ENCODE data around the gene STRIP2.
"Not testable (repeated sequence)": the region's sequence is repeated elsewhere in the genome, so short reads cannot be mapped to it uniquely, and the experiment has no call there.

STRIP2 gene

GRCh38 chr7:129443612-129444011, 9.4 kb downstream of the STRIP2 start:
- Histone ChIP-seq H3K27me3 (ENCODE audit: low read depth, low read length) (no peaks in the 10 kb centered on the region), H3K4me3 (ENCODE audit: low read depth in 1 of 2, low read length in 2 of 2) (no peak overlapping the region), H3K36me3 (ENCODE audit: control insufficient read depth in 1 of 2, insufficient read depth in 2 of 2, low read length in 2 of 2) (no peaks in the 10 kb centered on the region), H3K4me1 (ENCODE audit: control insufficient read depth in 1 of 2, insufficient read depth in 2 of 2, low read length in 2 of 2) (no peaks in the 10 kb centered on the region), H3K9me3 (ENCODE audit: control insufficient read depth in 1 of 2, low read length in 2 of 2) (peaks cover 0 to 7% of the 10 kb centered on the region in 2 donors), H3K27ac (ENCODE audit: low read length) (no peak overlapping the region)

DNA sequence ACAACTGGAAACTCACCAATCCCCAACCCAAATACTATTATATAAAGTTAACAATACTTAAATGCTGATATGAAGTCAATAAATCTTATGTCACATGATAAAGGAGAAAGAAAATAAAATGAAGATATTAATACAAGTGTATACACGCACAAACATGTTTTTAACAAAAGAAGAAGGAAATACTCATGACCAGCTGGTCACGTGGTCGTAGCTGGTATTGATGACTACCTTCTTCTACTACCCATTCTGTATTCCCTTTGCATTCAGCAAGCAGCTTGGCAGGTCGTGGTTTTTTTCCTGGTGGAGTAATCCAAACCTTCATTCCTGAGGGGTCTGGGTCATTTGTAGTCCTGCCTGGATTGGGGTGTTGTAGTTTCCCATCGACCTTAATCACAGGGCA, 10.5 kb downstream of the STRIP2 start:
- H3K27ac ChIP-seq (ENCODE audit: low read length); H3K9me3 ChIP-seq (ENCODE audit: control insufficient read depth in 1 of 2, low read length in 2 of 2); H3K27me3 ChIP-seq (ENCODE audit: low read depth, low read length); H3K4me3 ChIP-seq (ENCODE audit: low read depth in 1 of 2, low read length in 2 of 2); H3K36me3 ChIP-seq (ENCODE audit: control insufficient read depth in 1 of 2, insufficient read depth in 2 of 2, low read length in 2 of 2); H3K4me1 ChIP-seq (ENCODE audit: control insufficient read depth in 1 of 2, insufficient read depth in 2 of 2, low read length in 2 of 2): not testable (repeated sequence)

- not testable (repeated sequence) for H3K36me3 ChIP-seq (ENCODE audit: control insufficient read depth in 1 of 2, insufficient read depth in 2 of 2, low read length in 2 of 2); H3K27ac ChIP-seq (ENCODE audit: low read length); H3K4me1 ChIP-seq (ENCODE audit: control insufficient read depth in 1 of 2, insufficient read depth in 2 of 2, low read length in 2 of 2); H3K9me3 ChIP-seq (ENCODE audit: control insufficient read depth in 1 of 2, low read length in 2 of 2); H3K4me3 ChIP-seq (ENCODE audit: low read depth in 1 of 2, low read length in 2 of 2); H3K27me3 ChIP-seq (ENCODE audit: low read depth, low read length)
These were observed 12.7 kb downstream of the STRIP2 start for GRCh38 chr7:129446925-129447324.

- H3K36me3 ChIP-seq (ENCODE audit: control insufficient read depth in 1 of 2, insufficient read depth in 2 of 2, low read length in 2 of 2); H3K9me3 ChIP-seq (ENCODE audit: control insufficient read depth in 1 of 2, low read length in 2 of 2): not testable (repeated sequence)
These were observed 13.2 kb downstream of the STRIP2 start for GRCh38 chr7:129447445-129447844.

GRCh38 chr7:129448608-129449007, 14.4 kb downstream of the STRIP2 start:
- not testable (repeated sequence) for H3K27ac ChIP-seq (ENCODE audit: low read length); H3K9me3 ChIP-seq (ENCODE audit: control insufficient read depth in 1 of 2, low read length in 2 of 2); H3K27me3 ChIP-seq (ENCODE audit: low read depth, low read length); H3K36me3 ChIP-seq (ENCODE audit: control insufficient read depth in 1 of 2, insufficient read depth in 2 of 2, low read length in 2 of 2); H3K4me1 ChIP-seq (ENCODE audit: control insufficient read depth in 1 of 2, insufficient read depth in 2 of 2, low read length in 2 of 2); H3K4me3 ChIP-seq (ENCODE audit: low read depth in 1 of 2, low read length in 2 of 2)

More at GRCh38 chr7:129447445-129447844, 13.2 kb downstream of the STRIP2 start:
- H3K27me3 ChIP-seq (ENCODE audit: low read depth, low read length); H3K4me3 ChIP-seq (ENCODE audit: low read depth in 1 of 2, low read length in 2 of 2); H3K27ac ChIP-seq (ENCODE audit: low read length); H3K4me1 ChIP-seq (ENCODE audit: control insufficient read depth in 1 of 2, insufficient read depth in 2 of 2, low read length in 2 of 2): not testable (repeated sequence)

GRCh38 chr7:129450295-129450694, 16.1 kb downstream of the STRIP2 start:
- H3K4me3 ChIP-seq (ENCODE audit: low read depth in 1 of 2, low read length in 2 of 2) = no peak overlapping the region
- peaks cover 0 to 7% of the 10 kb centered on the region in 2 donors for H3K9me3 ChIP-seq (ENCODE audit: control insufficient read depth in 1 of 2, low read length in 2 of 2)
- H3K36me3 ChIP-seq (ENCODE audit: control insufficient read depth in 1 of 2, insufficient read depth in 2 of 2, low read length in 2 of 2) = no peaks in the 10 kb centered on the region
- no peak overlapping the region for H3K27ac ChIP-seq (ENCODE audit: low read length)
- H3K27me3 ChIP-seq (ENCODE audit: low read depth, low read length) = no peaks in the 10 kb centered on the region
- H3K4me1 ChIP-seq (ENCODE audit: control insufficient read depth in 1 of 2, insufficient read depth in 2 of 2, low read length in 2 of 2) = no peaks in the 10 kb centered on the region

GRCh38 chr7:129452589-129453231, 18.5 kb downstream of the STRIP2 start:
- no peaks in the 10 kb centered on the region for H3K27me3 ChIP-seq (ENCODE audit: low read depth, low read length)
- no peak overlapping the region for H3K4me3 ChIP-seq (ENCODE audit: low read depth in 1 of 2, low read length in 2 of 2)
- peaks cover 0 to 7% of the 10 kb centered on the region in 2 donors for H3K9me3 ChIP-seq (ENCODE audit: control insufficient read depth in 1 of 2, low read length in 2 of 2)
- no peak overlapping the region for H3K27ac ChIP-seq (ENCODE audit: low read length)
- H3K4me1 ChIP-seq (ENCODE audit: control insufficient read depth in 1 of 2, insufficient read depth in 2 of 2, low read length in 2 of 2) = no peaks in the 10 kb centered on the region
- no peaks in the 10 kb centered on the region for H3K36me3 ChIP-seq (ENCODE audit: control insufficient read depth in 1 of 2, insufficient read depth in 2 of 2, low read length in 2 of 2)

- Histone ChIP-seq H3K36me3 (ENCODE audit: control insufficient read depth in 1 of 2, insufficient read depth in 2 of 2, low read length in 2 of 2) (no peaks in the 10 kb centered on the region), H3K27me3 (ENCODE audit: low read depth, low read length) (no peaks in the 10 kb centered on the region), H3K9me3 (ENCODE audit: control insufficient read depth in 1 of 2, low read length in 2 of 2) (no peaks in the 10 kb centered on the region), H3K4me1 (ENCODE audit: control insufficient read depth in 1 of 2, insufficient read depth in 2 of 2, low read length in 2 of 2) (no peaks in the 10 kb centered on the region), H3K27ac (ENCODE audit: low read length) (no peak overlapping the region), H3K4me3 (ENCODE audit: low read depth in 1 of 2, low read length in 2 of 2) (no peak overlapping the region)
These were observed 19.4 kb downstream of the STRIP2 start for GRCh38 chr7:129453510-129454248.

GRCh38 chr7:129454249-129454551, 20.0 kb downstream of the STRIP2 start:
- Histone ChIP-seq H3K4me1 (ENCODE audit: control insufficient read depth in 1 of 2, insufficient read depth in 2 of 2, low read length in 2 of 2) (no peaks in the 10 kb centered on the region), H3K9me3 (ENCODE audit: control insufficient read depth in 1 of 2, low read length in 2 of 2) (no peaks in the 10 kb centered on the region), H3K4me3 (ENCODE audit: low read depth in 1 of 2, low read length in 2 of 2) (no peak overlapping the region), H3K36me3 (ENCODE audit: control insufficient read depth in 1 of 2, insufficient read depth in 2 of 2, low read length in 2 of 2) (no peaks in the 10 kb centered on the region), H3K27me3 (ENCODE audit: low read depth, low read length) (no peaks in the 10 kb centered on the region), H3K27ac (ENCODE audit: low read length) (no peak overlapping the region)

- Histone ChIP-seq H3K27ac (ENCODE audit: low read length) (no peak overlapping the region), H3K4me3 (ENCODE audit: low read depth in 1 of 2, low read length in 2 of 2) (no peak overlapping the region), H3K36me3 (ENCODE audit: control insufficient read depth in 1 of 2, insufficient read depth in 2 of 2, low read length in 2 of 2) (no peaks in the 10 kb centered on the region), H3K9me3 (ENCODE audit: control insufficient read depth in 1 of 2, low read length in 2 of 2) (no peaks in the 10 kb centered on the region), H3K4me1 (ENCODE audit: control insufficient read depth in 1 of 2, insufficient read depth in 2 of 2, low read length in 2 of 2) (no peaks in the 10 kb centered on the region), H3K27me3 (ENCODE audit: low read depth, low read length) (no peaks in the 10 kb centered on the region)
These were observed 22.2 kb downstream of the STRIP2 start for GRCh38 chr7:129456421-129456820.

GRCh38 chr7:129457101-129457500, 22.9 kb downstream of the STRIP2 start:
- Histone ChIP-seq H3K4me3 (ENCODE audit: low read depth in 1 of 2, low read length in 2 of 2) (no peak overlapping the region), H3K27ac (ENCODE audit: low read length) (no peak overlapping the region), H3K9me3 (ENCODE audit: control insufficient read depth in 1 of 2, low read length in 2 of 2) (no peaks in the 10 kb centered on the region), H3K36me3 (ENCODE audit: control insufficient read depth in 1 of 2, insufficient read depth in 2 of 2, low read length in 2 of 2) (no peaks in the 10 kb centered on the region), H3K27me3 (ENCODE audit: low read depth, low read length) (no peaks in the 10 kb centered on the region), H3K4me1 (ENCODE audit: control insufficient read depth in 1 of 2, insufficient read depth in 2 of 2, low read length in 2 of 2) (no peaks in the 10 kb centered on the region)

DNA sequence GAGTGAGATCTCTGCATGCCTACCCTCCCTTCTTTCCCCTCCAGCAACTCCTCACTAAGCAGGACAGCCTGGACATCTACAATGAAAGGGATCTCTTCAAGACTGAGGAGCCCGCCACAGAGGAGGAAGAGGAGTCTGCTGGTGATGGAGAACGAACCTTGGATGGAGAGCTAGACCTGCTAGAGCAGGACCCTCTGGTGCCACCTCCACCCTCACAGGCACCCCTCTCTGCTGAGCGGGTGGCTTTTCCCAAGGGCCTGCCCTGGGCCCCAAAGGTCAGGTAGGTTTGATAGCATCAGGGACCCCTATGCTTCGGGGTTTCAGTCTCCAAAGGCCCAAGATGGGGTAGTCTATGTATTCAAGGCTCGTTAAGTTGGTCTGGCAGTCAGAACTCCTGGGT, 23.9 kb downstream of the STRIP2 start:
- no peaks in the 10 kb centered on the region for H3K4me1 ChIP-seq (ENCODE audit: control insufficient read depth in 1 of 2, insufficient read depth in 2 of 2, low read length in 2 of 2)
- H3K27me3 ChIP-seq (ENCODE audit: low read depth, low read length) = no peaks in the 10 kb centered on the region
- no peaks in the 10 kb centered on the region for H3K9me3 ChIP-seq (ENCODE audit: control insufficient read depth in 1 of 2, low read length in 2 of 2)
- H3K4me3 ChIP-seq (ENCODE audit: low read depth in 1 of 2, low read length in 2 of 2) = no peak overlapping the region
- H3K27ac ChIP-seq (ENCODE audit: low read length) = no peak overlapping the region
- no peaks in the 10 kb centered on the region for H3K36me3 ChIP-seq (ENCODE audit: control insufficient read depth in 1 of 2, insufficient read depth in 2 of 2, low read length in 2 of 2)

Data from muscle layer of duodenum (tissue), 2 donors.